LNCaP clone FGC (cell line): ENCODE data around the gene RPS6KA4.

Source experiments
- DNase-seq: peaks from one replicate; pipeline ENCODE4 v3.0.0-alpha.2; 2011; ENCODE audit warnings: low read depth
- H3K4me3 ChIP-seq: 2 replicates; pipeline ENCODE4 v1.5.1; 2011; ENCODE audit warnings: mild to moderate bottlenecking, low read depth, low read length, control low read depth
- TF ChIP-seq, protein P1 (sequence below): IDR thresholded peaks from 2 replicates; pipeline ENCODE4 v1.5.1; 2012; ENCODE audit warnings: mild to moderate bottlenecking; ENCODE audit not compliant: control insufficient read depth, insufficient read depth; ENCODE audit errors: extremely low read depth

The RPS6KA4 gene

GRCh38 chr11:64343767-64344559 lies 15.0 kb upstream of the RPS6KA4 start:
- H3K4me3 ChIP-seq = no peak overlapping the region
- TF ChIP-seq, protein P1, sequence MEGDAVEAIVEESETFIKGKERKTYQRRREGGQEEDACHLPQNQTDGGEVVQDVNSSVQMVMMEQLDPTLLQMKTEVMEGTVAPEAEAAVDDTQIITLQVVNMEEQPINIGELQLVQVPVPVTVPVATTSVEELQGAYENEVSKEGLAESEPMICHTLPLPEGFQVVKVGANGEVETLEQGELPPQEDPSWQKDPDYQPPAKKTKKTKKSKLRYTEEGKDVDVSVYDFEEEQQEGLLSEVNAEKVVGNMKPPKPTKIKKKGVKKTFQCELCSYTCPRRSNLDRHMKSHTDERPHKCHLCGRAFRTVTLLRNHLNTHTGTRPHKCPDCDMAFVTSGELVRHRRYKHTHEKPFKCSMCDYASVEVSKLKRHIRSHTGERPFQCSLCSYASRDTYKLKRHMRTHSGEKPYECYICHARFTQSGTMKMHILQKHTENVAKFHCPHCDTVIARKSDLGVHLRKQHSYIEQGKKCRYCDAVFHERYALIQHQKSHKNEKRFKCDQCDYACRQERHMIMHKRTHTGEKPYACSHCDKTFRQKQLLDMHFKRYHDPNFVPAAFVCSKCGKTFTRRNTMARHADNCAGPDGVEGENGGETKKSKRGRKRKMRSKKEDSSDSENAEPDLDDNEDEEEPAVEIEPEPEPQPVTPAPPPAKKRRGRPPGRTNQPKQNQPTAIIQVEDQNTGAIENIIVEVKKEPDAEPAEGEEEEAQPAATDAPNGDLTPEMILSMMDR = peak; percentile 36
- no peak for DNase-seq

DNA sequence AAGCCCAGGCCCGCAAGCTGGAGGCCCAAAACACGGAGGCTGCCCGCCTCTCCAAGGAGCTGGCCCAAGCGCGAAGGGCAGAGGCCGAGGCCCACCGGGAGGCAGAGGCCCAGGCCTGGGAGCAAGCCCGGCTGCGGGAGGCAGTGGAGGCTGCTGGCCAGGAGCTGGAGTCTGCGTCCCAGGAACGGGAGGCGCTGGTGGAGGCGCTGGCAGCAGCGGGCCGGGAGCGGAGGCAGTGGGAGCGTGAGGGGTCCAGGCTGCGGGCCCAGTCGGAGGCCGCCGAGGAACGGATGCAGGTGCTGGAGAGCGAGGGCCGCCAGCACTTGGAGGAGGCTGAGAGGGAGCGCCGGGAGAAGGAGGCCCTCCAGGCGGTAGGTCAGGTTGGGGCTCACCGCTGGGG lies 14.2 kb upstream of the RPS6KA4 start:
- no peak overlapping the region for H3K4me3 ChIP-seq
- TF ChIP-seq, protein P1 = no peak
- no peak for DNase-seq

GRCh38 chr11:64347193-64347867 lies 11.6 kb upstream of the RPS6KA4 start:
- DNase-seq = no peak
- TF ChIP-seq, protein P1 = no peak
- no peak overlapping the region for H3K4me3 ChIP-seq

- no peak overlapping the region for H3K4me3 ChIP-seq
- no peak for DNase-seq
- TF ChIP-seq, protein P1 = no peak
Measured at GRCh38 chr11:64348383-64349024, 10.5 kb upstream of the RPS6KA4 start.

DNA sequence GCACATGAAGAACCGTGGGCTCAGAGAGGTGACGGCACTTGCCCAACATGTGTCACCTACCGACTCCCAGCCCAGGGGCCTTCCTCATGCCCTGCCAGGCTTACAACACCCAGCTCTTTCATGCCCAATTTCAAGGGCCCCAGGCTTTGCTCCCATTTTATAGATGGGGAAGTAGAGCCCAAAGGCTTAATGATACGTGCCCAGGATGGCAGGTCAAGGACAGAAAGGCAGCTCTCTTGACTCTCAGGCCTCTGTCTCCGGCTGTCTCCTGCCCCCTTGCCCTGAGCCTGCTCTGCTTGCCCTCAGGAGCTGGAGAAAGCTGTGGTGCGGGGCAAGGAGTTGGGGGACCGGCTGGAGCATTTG lies 10.0 kb upstream of the RPS6KA4 start:
- DNase-seq = no peak
- H3K4me3 ChIP-seq = no peak overlapping the region
- TF ChIP-seq, protein P1 = no peak

DNA sequence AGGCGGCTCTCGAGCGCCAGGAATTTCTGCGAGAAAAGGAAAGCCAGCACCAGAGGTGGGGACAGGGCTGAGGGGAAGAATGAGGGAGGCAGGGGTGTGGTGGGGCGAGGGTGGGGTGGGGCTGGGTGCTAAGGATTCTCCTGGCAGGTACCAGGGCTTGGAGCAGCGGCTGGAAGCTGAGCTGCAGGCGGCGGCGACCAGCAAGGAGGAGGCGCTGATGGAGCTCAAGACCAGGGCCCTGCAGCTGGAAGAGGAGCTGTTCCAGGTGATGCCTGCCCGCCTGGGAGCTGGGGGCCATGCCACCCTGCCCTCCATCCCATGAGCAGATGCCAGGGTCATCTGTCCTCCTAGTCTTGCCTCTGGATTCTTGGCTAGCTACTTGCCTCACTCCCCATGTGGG lies 9.6 kb upstream of the RPS6KA4 start:
- TF ChIP-seq, protein P1 = no peak
- H3K4me3 ChIP-seq = no peak overlapping the region

More for the DNA sequence above, 9.6 kb upstream of the RPS6KA4 start:
- no peak for DNase-seq
